DND-41 (cell line): ENCODE results near the gene EMC10.
A peak's percentile ranks its signal among the peaks of the same experiment; 100 is the strongest.

Experiments
- ATAC-seq: fragments of 200-7000 bp; cut with Tn5 transposase; 3 replicates; pipeline ENCODE4 v1.9.1; 2021; ENCODE audit warnings: low read depth; ENCODE audit not compliant: insufficient read depth
- DNase-seq: peaks from one replicate; pipeline ENCODE4 v3.0.0-alpha.2; 2020
- H2AFZ ChIP-seq: 2 replicates; pipeline ENCODE4 v1.6.0; 2012; ENCODE audit warnings: low read depth, low read length
- H3K27ac ChIP-seq: 2 replicates; pipeline ENCODE4 v1.5.1; 2012; ENCODE audit warnings: low read length, inconsistent platforms
- H3K27me3 ChIP-seq: fragments of 200-600 bp; sonication (generic); 2 replicates; pipeline ENCODE4 v1.6.0; 2012; ENCODE audit warnings: low read length, mild to moderate bottlenecking, inconsistent platforms; ENCODE audit not compliant: insufficient read depth, poor library complexity
- H3K36me3 ChIP-seq: 2 replicates; pipeline ENCODE4 v1.5.1; 2012; ENCODE audit warnings: low read length, inconsistent platforms; ENCODE audit not compliant: insufficient read depth
- H3K4me1 ChIP-seq: 2 replicates; pipeline ENCODE4 v1.5.1; 2012; ENCODE audit warnings: mild to moderate bottlenecking, low read length; ENCODE audit not compliant: insufficient read depth
- H3K4me2 ChIP-seq: 2 replicates; pipeline ENCODE4 v1.6.0; 2012; ENCODE audit warnings: mild to moderate bottlenecking, moderate library complexity, low read length, inconsistent platforms; ENCODE audit not compliant: insufficient read depth
- H3K4me3 ChIP-seq, 2 experiments: fragments of 200-600 bp in 1 of 2; shearing (Covaris generic) in 1 of 2; 2 replicates each; pipeline ENCODE4 v1.5.1; 2012 to 2016; ENCODE audit warnings: inconsistent platforms in 2 of 2, low read length in 2 of 2, mild to moderate bottlenecking in 2 of 2, low read depth in 1 of 2, moderate library complexity in 1 of 2
- H3K79me2 ChIP-seq: 2 replicates; pipeline ENCODE4 v1.6.0; 2012; ENCODE audit warnings: low read length, inconsistent platforms; ENCODE audit not compliant: insufficient read depth
- H3K9ac ChIP-seq: 2 replicates; pipeline ENCODE4 v1.6.0; 2012; ENCODE audit warnings: low read depth, mild to moderate bottlenecking, inconsistent platforms, low read length, moderate library complexity
- H3K9me3 ChIP-seq: 2 replicates; pipeline ENCODE4 v1.5.1; 2012; ENCODE audit warnings: low read length, moderate library complexity, mild to moderate bottlenecking, inconsistent platforms; ENCODE audit not compliant: insufficient read depth, severe bottlenecking
- H4K20me1 ChIP-seq: 2 replicates; pipeline ENCODE4 v1.6.0; 2012; ENCODE audit warnings: low read length; ENCODE audit not compliant: insufficient read depth
- CTCF ChIP-seq: IDR thresholded peaks from 2 replicates; pipeline ENCODE4 v1.5.1; 2012; ENCODE audit warnings: borderline replicate concordance, low read length, moderate library complexity, mild to moderate bottlenecking; ENCODE audit not compliant: poor library complexity, severe bottlenecking; ENCODE audit errors: extremely low read depth
- EZH2 ChIP-seq: IDR thresholded peaks from 3 replicates; pipeline ENCODE4 v1.6.1; 2012; ENCODE audit warnings: borderline replicate concordance, low read depth, mild to moderate bottlenecking, moderate library complexity, low read length, inconsistent platforms; ENCODE audit not compliant: severe bottlenecking

EMC10 gene

GRCh38 chr19:50476224-50476906 is at the start of gene EMC10, which contains the start of gene GARIN5A:
EMC10 (plus strand) TSS chr19:50476507; CDS start chr19:50476545, 38 bp downstream.
GARIN5A (minus strand) TSS chr19:50476848; CDS start chr19:50476388, 460 bp downstream.
- H3K4me2 ChIP-seq, result peak within 1 kb of the TSS; percentile 52
- peak within 1 kb of the TSS; percentile 56 for H3K9ac ChIP-seq

GRCh38 chr19:50427318-50427925 is 48.9 kb upstream of the EMC10 start:
- ATAC-seq, result no peak
- Histone ChIP-seq H3K4me2 (no peak overlapping the region), H3K36me3 (no peaks in the 10 kb centered on the region), H3K27ac (no peak overlapping the region), H3K27me3 (no peaks in the 10 kb centered on the region), H3K9ac (no peak overlapping the region), H4K20me1 (no peaks in the 10 kb centered on the region), H3K79me2 (no peaks in the 10 kb centered on the region), H3K9me3 (no peaks in the 10 kb centered on the region), H3K4me1 (peaks cover 15% of the 10 kb centered on the region), H3K4me3 (no peak overlapping the region), H2AFZ (no peak overlapping the region)
- no peak for DNase-seq
- TF ChIP-seq EZH2, result no peak
- TF ChIP-seq CTCF, result no peak

More at GRCh38 chr19:50476224-50476906, at the start of gene EMC10, which contains the start of gene GARIN5A:
- ATAC-seq (peak; percentile 92), DNase-seq (peak; percentile 71)
- Histone ChIP-seq H3K4me1 (peaks cover 14% of the 10 kb centered on the region), H3K36me3 (peaks cover 4% of the 10 kb centered on the region; the same call in 1 of the 2 replicates), H3K4me3 (peak within 1 kb of the TSS; percentile 34 to 64; a peak in 3 of 4 replicates), H4K20me1 (no peaks in the 10 kb centered on the region), H3K27ac (peak within 1 kb of the TSS; percentile 41), H2AFZ (peak within 1 kb of the TSS; percentile 64), H3K9me3 (peaks cover 2% of the 10 kb centered on the region), H3K79me2 (peaks cover 10% of the 10 kb centered on the region; the same call in 1 of the 2 replicates), H3K27me3 (no peaks in the 10 kb centered on the region)
- no peak for TF ChIP-seq CTCF
- no peak for TF ChIP-seq EZH2

GRCh38 chr19:50427997-50428425 is 48.3 kb upstream of the EMC10 start:
- Histone ChIP-seq H2AFZ (no peak overlapping the region), H3K36me3 (no peaks in the 10 kb centered on the region), H3K4me2 (no peak overlapping the region), H3K79me2 (no peaks in the 10 kb centered on the region), H4K20me1 (no peaks in the 10 kb centered on the region), H3K4me3 (no peak overlapping the region), H3K27me3 (no peaks in the 10 kb centered on the region), H3K27ac (no peak overlapping the region), H3K9ac (no peak overlapping the region), H3K4me1 (peaks cover 15% of the 10 kb centered on the region), H3K9me3 (no peaks in the 10 kb centered on the region)
- no peak for ATAC-seq
- TF ChIP-seq CTCF (no peak), EZH2 (no peak)
- no peak for DNase-seq
